Cerebellar cortex (tissue), 1 donor: ENCODE data around the gene AARS2.
A peak's percentile ranks its signal among the peaks of the same experiment; 100 is the strongest.

Experiments used
- DNase-seq: peaks from one replicate; pipeline ENCODE4 v3.0.0-alpha.2; 2015; ENCODE audit warnings: low spot score

The AARS2 gene

DNA sequence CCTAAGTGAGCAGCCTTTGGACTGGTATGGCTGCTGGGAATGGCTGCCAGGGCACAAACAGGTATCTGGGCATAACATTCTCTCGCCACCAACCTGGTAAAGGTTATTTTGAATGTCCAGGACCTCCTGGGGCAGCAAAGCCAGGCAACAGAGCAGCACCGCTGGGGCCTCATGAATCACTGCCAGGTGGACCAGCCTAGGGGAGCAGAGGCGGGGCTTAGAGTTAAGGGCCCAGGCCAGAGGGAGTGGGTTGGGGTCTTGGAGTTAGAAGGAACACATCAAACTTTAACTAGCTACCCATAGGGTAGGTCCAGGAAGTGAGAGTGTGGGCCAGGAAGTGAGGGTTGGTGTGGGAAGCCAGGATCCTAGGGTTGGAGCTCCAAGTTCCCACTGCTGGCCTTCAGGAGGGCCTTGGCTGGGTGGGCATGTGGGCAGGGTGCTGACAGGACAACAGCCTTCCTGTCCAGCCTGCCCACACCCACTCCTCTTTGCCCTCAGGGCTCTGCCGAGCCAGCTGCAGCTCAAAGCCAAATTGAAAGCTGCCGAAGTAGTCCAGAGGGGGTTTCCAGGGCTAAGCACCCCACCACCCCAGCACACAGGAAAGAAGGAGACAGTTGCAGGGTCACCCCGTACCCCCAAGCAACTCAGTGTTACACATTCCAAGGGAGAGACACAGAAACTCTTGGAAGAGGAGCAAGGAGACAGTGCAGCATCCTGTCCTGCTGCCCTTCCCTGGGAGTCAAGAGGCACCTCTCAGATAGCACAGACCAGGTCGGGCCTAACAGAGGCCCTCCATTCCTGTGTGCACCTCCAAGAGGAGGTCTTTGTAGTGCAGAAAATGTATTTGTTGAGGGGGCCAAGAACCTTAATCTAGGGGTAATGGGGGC is 50.4 kb downstream of the AARS2 start:
- DNase-seq, result no peak

DNA sequence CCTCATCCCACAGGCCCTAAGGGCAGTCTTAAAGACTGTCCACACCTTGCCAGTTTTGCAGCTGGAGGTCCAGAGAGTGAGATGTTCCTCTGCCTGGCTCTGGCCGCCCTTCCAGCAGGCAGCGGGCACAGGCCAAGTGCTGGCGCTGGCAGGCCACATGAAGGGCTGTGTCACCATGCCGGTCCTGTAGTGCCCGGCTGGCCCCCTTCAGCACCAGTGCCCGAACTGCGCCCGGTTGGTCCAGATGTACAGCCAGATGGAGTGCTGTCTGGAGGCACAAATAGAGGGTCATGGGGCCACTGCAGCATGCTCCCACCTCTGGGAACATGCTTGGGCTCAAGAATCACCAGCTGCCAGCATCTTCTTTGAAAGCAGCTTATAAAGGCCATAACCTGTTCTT is 51.6 kb downstream of the AARS2 start:
- no peak for DNase-seq

DNA sequence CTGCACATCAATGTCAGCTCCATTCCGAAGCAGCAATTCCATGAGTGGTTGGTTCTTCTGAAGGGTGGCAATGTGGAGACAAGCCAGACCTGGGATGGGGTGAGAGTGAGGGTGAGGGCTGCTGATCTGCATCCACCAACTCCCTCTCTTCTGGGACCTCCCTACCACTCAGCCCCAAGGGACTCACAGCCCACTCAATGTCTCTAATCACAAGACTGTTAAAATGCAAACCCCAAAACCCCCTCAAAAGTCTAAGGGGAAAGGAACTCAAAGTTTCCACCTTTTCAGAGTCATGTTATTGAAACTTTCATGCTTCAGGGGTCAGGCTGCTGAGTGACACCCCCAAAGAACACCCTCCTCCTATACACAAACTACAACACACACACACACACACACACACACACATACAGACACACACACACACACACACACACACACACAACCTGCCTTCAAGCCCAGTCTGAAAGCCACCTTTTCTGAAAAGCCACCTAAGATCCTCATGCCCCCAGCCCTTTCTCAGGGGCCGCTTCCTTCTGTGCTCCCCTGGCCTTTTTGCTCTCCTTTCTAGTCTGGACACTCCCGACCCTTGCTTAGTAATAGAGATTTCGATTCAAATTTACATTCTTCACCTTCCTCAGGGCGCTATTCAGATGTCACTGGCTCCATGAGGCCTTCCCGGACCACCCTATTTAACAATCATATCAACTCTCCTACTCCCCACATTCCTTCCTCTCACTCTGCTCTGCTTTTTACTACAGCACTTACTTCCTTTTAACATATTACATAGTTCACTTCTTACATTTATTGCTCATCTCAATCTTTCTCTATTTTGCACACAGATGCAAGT is 52.5 kb downstream of the AARS2 start:
- no peak for DNase-seq

- DNase-seq, result no peak
Measured at GRCh38 chr6:44260011-44260410, 53.1 kb downstream of the AARS2 start.

DNA sequence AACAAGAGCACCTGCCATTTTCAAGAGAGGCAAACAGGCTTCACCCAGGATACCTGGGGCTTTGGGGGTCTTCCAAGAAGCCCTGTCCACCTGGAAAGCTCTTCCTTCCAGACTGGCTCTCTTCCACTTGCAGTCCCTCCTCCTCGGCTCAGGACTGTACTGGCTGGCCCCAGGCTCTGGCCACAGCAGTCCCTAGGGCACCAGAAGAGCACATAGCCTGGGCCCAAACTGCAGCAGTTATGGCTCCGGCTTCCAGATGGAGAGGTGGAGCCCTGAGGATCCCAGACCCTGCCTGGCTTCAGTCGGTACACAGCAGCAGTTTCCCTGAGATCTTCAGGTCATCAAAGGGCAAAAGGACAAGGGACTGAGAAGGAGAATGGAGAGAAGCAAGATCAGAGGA is 54.2 kb downstream of the AARS2 start:
- no peak for DNase-seq

GRCh38 chr6:44258325-44258863 is 54.8 kb downstream of the AARS2 start:
- no peak for DNase-seq

DNA sequence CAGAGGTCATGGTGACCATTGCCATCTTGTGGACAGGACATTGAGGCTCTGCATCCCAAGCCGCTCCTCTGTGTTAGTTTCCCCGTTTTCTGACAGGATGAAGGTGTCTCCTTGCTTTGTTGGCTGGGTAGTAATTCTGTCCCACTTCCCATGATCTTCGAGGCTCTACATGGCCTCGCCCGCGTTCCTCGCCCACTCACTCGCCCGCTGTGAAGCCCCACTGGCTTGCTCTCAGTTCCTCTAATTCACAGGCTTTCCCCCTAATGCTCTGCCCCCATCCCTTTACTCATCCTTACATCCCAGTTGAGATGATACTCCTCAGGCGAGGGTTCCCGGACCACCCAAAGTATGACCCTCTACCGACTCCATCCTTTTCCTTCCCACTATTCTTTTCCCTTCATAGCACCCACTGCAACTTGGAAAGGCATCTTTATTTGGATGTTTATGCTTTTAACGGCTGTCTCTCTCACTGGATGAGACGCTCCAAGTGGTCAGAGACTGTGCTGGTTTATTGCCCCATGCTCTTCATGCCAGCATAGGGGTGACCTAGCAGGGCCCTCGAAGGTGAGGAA is 55.3 kb downstream of the AARS2 start:
- DNase-seq, result peak; percentile 61

- DNase-seq, result peak; percentile 78
Measured at GRCh38 chr6:44257025-44257752, 56.0 kb downstream of the AARS2 start, which contains the start of gene SLC35B2. Gene SLC35B2 (minus strand): TSS chr6:44257528. CDS start chr6:44257410, 118 bp downstream.

DNA sequence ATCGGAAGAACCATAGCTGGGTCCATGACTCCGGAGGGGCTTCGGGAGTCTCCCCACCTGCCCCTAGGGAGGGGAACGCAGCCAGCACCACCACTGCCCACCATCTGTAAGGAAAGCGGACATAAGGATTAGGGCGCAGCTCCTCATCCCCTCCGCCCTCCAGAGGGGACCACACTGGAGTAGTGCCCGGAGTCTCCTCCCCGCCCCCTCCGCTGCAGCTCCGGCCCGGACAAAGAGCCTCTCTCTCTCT is 56.4 kb downstream of the AARS2 start:
- DNase-seq, result no peak

DNA sequence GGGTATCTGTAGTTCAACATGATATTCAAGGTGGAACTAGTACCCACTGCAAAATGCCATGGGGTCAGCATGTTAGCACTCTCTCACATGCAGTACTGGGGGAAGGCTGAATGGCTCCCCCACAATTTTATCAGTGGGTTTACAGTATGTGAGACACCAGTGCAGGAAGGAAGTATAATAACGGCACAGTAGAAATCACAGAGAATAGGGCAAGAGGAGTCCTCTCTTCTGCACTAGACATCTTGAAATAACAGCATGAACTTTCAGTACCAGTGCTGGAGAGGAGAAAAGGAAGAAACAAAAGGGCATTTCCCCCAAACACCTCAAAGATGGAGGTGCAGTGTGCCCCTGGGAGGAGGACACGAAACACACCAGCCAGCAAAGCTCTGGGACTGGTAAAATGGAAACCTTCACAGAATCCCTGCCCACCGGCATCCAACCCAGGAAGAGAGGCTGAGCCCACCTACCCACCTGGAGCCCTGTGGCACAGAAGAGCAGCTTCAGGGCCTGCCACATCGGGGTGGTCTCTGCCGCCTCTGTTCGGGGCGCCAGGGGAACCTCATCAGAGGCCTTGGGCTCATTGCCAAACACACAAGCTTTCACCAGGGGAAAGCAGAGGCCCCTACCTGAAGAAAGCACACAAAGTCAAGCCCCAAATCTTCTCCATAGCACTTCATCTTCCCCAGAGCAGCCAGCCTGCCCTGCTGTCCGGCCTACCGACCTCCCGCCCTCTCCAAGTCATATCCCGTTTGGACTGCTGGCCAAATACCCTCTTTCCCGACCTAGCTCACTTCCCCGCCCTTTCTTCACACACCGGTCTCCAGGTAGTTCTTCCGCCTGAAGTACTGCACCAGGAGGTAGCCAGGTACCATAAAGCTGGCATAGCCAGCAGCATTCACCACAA is 57.0 kb downstream of the AARS2 start:
- DNase-seq, result peak; percentile 55

- DNase-seq, result peak; percentile 60
Measured at GRCh38 chr6:44255105-44255808, 57.9 kb downstream of the AARS2 start.

- peak; percentile 50 for DNase-seq
Measured at GRCh38 chr6:44254191-44255104, 58.7 kb downstream of the AARS2 start.

GRCh38 chr6:44253307-44254101 is 59.6 kb downstream of the AARS2 start:
- peak; percentile 70 for DNase-seq

DNA sequence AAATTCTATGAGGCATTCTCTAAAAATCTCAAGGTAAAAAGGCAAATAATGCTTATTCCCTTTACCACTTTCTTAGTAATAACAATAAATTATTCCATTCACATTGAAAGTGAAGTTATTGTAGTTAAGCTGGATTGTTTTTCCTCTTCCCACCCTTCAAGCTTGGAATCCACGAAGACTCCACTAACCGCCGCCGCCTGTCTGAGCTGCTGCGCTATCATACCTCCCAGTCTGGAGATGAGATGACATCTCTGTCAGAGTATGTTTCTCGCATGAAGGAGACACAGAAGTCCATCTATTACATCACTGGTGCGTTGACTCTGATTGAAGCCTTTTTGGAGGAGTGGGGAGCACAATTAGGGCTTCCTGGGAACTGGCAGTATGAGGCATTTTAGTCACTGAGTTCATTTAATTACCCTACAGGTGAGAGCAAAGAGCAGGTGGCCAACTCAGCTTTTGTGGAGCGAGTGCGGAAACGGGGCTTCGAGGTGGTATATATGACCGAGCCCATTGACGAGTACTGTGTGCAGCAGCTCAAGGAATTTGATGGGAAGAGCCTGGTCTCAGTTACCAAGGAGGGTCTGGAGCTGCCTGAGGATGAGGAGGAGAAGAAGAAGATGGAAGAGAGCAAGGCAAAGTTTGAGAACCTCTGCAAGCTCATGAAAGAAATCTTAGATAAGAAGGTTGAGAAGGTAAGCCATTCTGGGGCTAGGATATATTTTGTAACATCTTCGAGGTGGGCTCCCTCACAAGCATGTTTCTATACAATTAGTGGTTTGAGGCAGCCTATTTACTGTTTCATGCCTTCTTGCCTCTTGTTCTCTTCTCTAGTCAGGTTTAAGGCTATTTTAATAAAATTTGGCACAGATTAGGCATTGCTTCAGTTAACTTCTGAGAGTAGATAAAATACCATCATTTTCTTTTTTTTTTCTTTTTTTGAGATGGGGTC is 61.3 kb downstream of the AARS2 start:
- no peak for DNase-seq

- DNase-seq, result no peak
Measured at GRCh38 chr6:44250718-44251123, 62.4 kb downstream of the AARS2 start.

GRCh38 chr6:44250067-44250717 is 63.0 kb downstream of the AARS2 start:
- DNase-seq, result no peak
